B cell (primary cell): Measurements from ENCODE around the gene COMMD7. TPM values are rescaled to one million over a fixed set of nuclear protein-coding genes. Genes with fewer than 3 reads are reported as not detected.

Experiments used
- ATAC-seq: fragments of 200-7000 bp; cut with Tn5 transposase; one replicate; pipeline ENCODE4 v1.10.0; 2021; ENCODE audit warnings: low read depth, mild to moderate bottlenecking, moderate number of reproducible peaks, moderate library complexity
- CTCF ChIA-PET: fragments of 350-600 bp; sonication (Branson Sonifier 250); formaldehyde crosslinking; loops from one replicate; lab custom pipeline; 2021; ENCODE audit warnings: antibody characterized with exemption, inconsistent platforms; lab: Charles Lee
- POLR2A ChIA-PET: fragments of 350-600 bp; sonication (Branson Sonifier 250); formaldehyde crosslinking; loops from one replicate; lab custom pipeline; 2021; ENCODE audit warnings: antibody characterized with exemption; lab: Charles Lee
- DNase-seq: peaks from one replicate; pipeline ENCODE4 v3.0.0; 2013
- H2AFZ ChIP-seq: 2 replicates; pipeline ENCODE4 v1.6.1; 2012; ENCODE audit warnings: mild to moderate bottlenecking, low read depth, low read length; ENCODE audit not compliant: insufficient read depth, poor library complexity, severe bottlenecking
- H3K27ac ChIP-seq, 2 donors: 1 replicate in 1 of 2; 2 replicates in 1 of 2; pipeline ENCODE4 v1.5.1; 2012 to 2013; ENCODE audit warnings: low read length in 2 of 2, mild to moderate bottlenecking in 2 of 2, moderate library complexity in 1 of 2
- H3K27me3 ChIP-seq, 4 experiments: fragments of 200-600 bp in 1 of 4; sonication (generic) in 1 of 4; replicated peaks in 1 of 4; 1 replicate in 2 of 4; 2 replicates in 2 of 4; pipeline versions ENCODE4 v1.6.1 to v1.7.0; 2013 to 2016; ENCODE audit warnings: low read length in 3 of 4, mild to moderate bottlenecking in 2 of 4, mixed read lengths in 1 of 4, moderate library complexity in 1 of 4; ENCODE audit not compliant: insufficient read depth in 4 of 4, control insufficient read depth in 3 of 4; ENCODE audit errors: control extremely low read depth in 1 of 4
- H3K36me3 ChIP-seq, 2 experiments: replicated peaks in 1 of 2; 1 replicate in 1 of 2; 2 replicates in 1 of 2; pipeline versions ENCODE4 v1.6.1 to v1.7.1; 2013; ENCODE audit warnings: low read length in 1 of 2; ENCODE audit not compliant: insufficient read depth in 2 of 2, control insufficient read depth in 1 of 2; ENCODE audit errors: control extremely low read depth in 1 of 2, extremely low read depth in 1 of 2
- H3K4me1 ChIP-seq, 2 donors: fragments of 200-600 bp in 1 of 2; sonication (generic) in 1 of 2; 1 replicate in 1 of 2; 2 replicates in 1 of 2; pipeline versions ENCODE4 v1.5.1 to v1.6.1; 2013 to 2017; ENCODE audit warnings: low read length in 2 of 2; ENCODE audit not compliant: control insufficient read depth in 2 of 2, insufficient read depth in 2 of 2
- H3K4me2 ChIP-seq: replicated peaks from 2 replicates; pipeline ENCODE3; 2012; ENCODE audit warnings: mild to moderate bottlenecking, low read depth, low read length; ENCODE audit not compliant: poor library complexity, severe bottlenecking
- H3K4me3 ChIP-seq, 5 experiments: fragments of 200-600 bp in 1 of 5; sonication (generic) in 1 of 5; 1 replicate in 3 of 5; 2 replicates in 2 of 5; pipeline versions ENCODE4 v1.5.1 to v1.7.0; 2011 to 2016; ENCODE audit warnings: low read length in 4 of 5, mild to moderate bottlenecking in 4 of 5, low read depth in 2 of 5, control low read depth in 1 of 5, moderate library complexity in 1 of 5; ENCODE audit not compliant: insufficient read depth in 1 of 5; ENCODE audit errors: control extremely low read depth in 1 of 5, extremely low read depth in 1 of 5
- H3K79me2 ChIP-seq: fragments of 200-600 bp; sonication (generic); one replicate; pipeline ENCODE4 v1.6.0; 2016; ENCODE audit warnings: low read length; ENCODE audit not compliant: control insufficient read depth, insufficient read depth
- H3K9ac ChIP-seq: fragments of 200-600 bp; sonication (generic); 2 replicates; pipeline ENCODE4 v1.6.1; 2017; ENCODE audit warnings: mild to moderate bottlenecking, low read length, moderate library complexity
- H3K9me3 ChIP-seq, 3 donors: one replicate each; pipeline versions ENCODE4 v1.6.1 to v1.7.1; 2013; ENCODE audit warnings: low read length in 2 of 3; ENCODE audit not compliant: control insufficient read depth in 2 of 3, insufficient read depth in 1 of 3; ENCODE audit errors: control extremely low read depth in 1 of 3
- H4K20me1 ChIP-seq: 2 replicates; pipeline ENCODE4 v1.6.0; 2012; ENCODE audit warnings: mild to moderate bottlenecking, low read length; ENCODE audit not compliant: insufficient read depth, control insufficient read depth, poor library complexity, severe bottlenecking
- H3K27ac Mint-ChIP-seq: one replicate; pipeline ENCODE4 v1.8.0; 2021; ENCODE audit warnings: mixed read lengths
- H3K27me3 Mint-ChIP-seq: one replicate; pipeline ENCODE4 v1.8.0; 2021; ENCODE audit warnings: mixed read lengths
- H3K4me1 Mint-ChIP-seq: one replicate; pipeline ENCODE4 v1.8.0; 2021; ENCODE audit warnings: mixed read lengths
- H3K4me3 Mint-ChIP-seq: one replicate; pipeline ENCODE4 v1.8.0; 2021; ENCODE audit warnings: mixed read lengths
- H3K9me3 Mint-ChIP-seq: one replicate; pipeline ENCODE4 v1.8.0; 2022; ENCODE audit warnings: mixed read lengths; ENCODE audit not compliant: insufficient read depth
- EZH2 ChIP-seq: IDR thresholded peaks from 2 replicates; pipeline ENCODE4 v1.6.1; 2012; ENCODE audit warnings: borderline replicate concordance, low read depth, mild to moderate bottlenecking, moderate library complexity, low read length; ENCODE audit not compliant: insufficient read depth, poor library complexity, severe bottlenecking
- WGBS: methylation state at CpG from one replicate; pipeline ENCODE4 v1.1.5; 2013; ENCODE audit warnings: missing lambda C conversion rate; ENCODE audit not compliant: insufficient coverage; 5-methylcytosine and 5-hydroxymethylcytosine counted together
- intact Hi-C: fragments of 100-400 bp; cut with micrococcal nuclease; formaldehyde crosslinking; loops from one replicate; pipeline ENCODE4 v1.10.0; 2022
- polyA plus RNA-seq: library from polyadenylated mRNA; depleted of rRNA; stranded (reverse); fragments of >200 nt; gene quantifications from 2 replicates; pipeline ENCODE4 v1.2.3, GENCODE V29; 2012
- total RNA-seq, 2 donors: library from RNA; stranded (reverse); fragments of 120-200 nt in 1 of 2; gene quantifications; 1 replicate in 1 of 2; 2 replicates in 1 of 2; pipeline versions ENCODE4 v1.2.3 to v1.2.4, GENCODE V29; 2013 to 2022
- TF ChIP-seq, protein P1 (sequence below): fragments of 200-600 bp; IDR thresholded peaks from one replicate; pipeline ENCODE4 v1.8.0; 2022; ENCODE audit warnings: antibody characterized with exemption, mild to moderate bottlenecking

The COMMD7 gene
- total and polyA plus RNA-seq, 2 donors (not counting 1 experiment from before 2014, with no cell fraction given) = 24.5 to 34.9 TPM

GRCh38 chr20:32707691-32708581, 35.3 kb downstream of the COMMD7 start:
- no peaks in the 10 kb centered on the region for H3K9me3 ChIP-seq
- H3K27me3 ChIP-seq = no peaks in the 10 kb centered on the region
- H3K4me2 ChIP-seq = no peak overlapping the region
- ATAC-seq (no peak), DNase-seq (no peak)
- no peak overlapping the region for H3K27ac Mint-ChIP-seq
- peaks cover 10% of the 10 kb centered on the region for H3K4me1 Mint-ChIP-seq
- intact Hi-C loops = no loop called here
- H4K20me1 ChIP-seq = no peaks in the 10 kb centered on the region
- H3K27me3 Mint-ChIP-seq = no peaks in the 10 kb centered on the region
- peaks cover 7% of the 10 kb centered on the region for H3K79me2 ChIP-seq
- ChIA-PET CTCF (no interaction called here), POLR2A (no interaction called here)
- no peaks in the 10 kb centered on the region for H3K9me3 Mint-ChIP-seq
- H3K4me3 ChIP-seq = no peak overlapping the region
- peaks cover 0 to 28% of the 10 kb centered on the region in 2 experiments for H3K36me3 ChIP-seq
- no peak overlapping the region for H3K27ac ChIP-seq
- no peaks in the 10 kb centered on the region for H3K4me1 ChIP-seq
- no peak overlapping the region for H3K4me3 Mint-ChIP-seq
- TF ChIP-seq, protein P1, sequence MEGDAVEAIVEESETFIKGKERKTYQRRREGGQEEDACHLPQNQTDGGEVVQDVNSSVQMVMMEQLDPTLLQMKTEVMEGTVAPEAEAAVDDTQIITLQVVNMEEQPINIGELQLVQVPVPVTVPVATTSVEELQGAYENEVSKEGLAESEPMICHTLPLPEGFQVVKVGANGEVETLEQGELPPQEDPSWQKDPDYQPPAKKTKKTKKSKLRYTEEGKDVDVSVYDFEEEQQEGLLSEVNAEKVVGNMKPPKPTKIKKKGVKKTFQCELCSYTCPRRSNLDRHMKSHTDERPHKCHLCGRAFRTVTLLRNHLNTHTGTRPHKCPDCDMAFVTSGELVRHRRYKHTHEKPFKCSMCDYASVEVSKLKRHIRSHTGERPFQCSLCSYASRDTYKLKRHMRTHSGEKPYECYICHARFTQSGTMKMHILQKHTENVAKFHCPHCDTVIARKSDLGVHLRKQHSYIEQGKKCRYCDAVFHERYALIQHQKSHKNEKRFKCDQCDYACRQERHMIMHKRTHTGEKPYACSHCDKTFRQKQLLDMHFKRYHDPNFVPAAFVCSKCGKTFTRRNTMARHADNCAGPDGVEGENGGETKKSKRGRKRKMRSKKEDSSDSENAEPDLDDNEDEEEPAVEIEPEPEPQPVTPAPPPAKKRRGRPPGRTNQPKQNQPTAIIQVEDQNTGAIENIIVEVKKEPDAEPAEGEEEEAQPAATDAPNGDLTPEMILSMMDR = no peak
- no peak for TF ChIP-seq EZH2
- WGBS = 40% methylated on average over 1 of the region's 5 CpGs
- H3K9ac ChIP-seq = no peak overlapping the region
- H2AFZ ChIP-seq = no peak overlapping the region

- ChIA-PET CTCF (no interaction called here), POLR2A (interaction anchor here (0.7 kb wide), 1 partner anchor 383 kb away, joined by 4 read pairs; no protein-coding TSS in a partner anchor)
- H3K9me3 Mint-ChIP-seq = no peaks in the 10 kb centered on the region
- no peak overlapping the region for H3K27ac ChIP-seq
- peaks cover 7% of the 10 kb centered on the region for H3K79me2 ChIP-seq
- H3K27me3 ChIP-seq = no peaks in the 10 kb centered on the region
- no peaks in the 10 kb centered on the region for H3K9me3 ChIP-seq
- H3K4me1 Mint-ChIP-seq = peaks cover 10% of the 10 kb centered on the region
- no peak overlapping the region for H2AFZ ChIP-seq
- no peak overlapping the region for H3K4me2 ChIP-seq
- no peaks in the 10 kb centered on the region for H3K4me1 ChIP-seq
- ATAC-seq = no peak
- no peak for DNase-seq
- intact Hi-C loops = no loop called here
- WGBS = 100% methylated on average over 1 of the region's 3 CpGs
- no peak overlapping the region for H3K9ac ChIP-seq
- no peak overlapping the region for H3K4me3 Mint-ChIP-seq
- H3K27ac Mint-ChIP-seq = no peak overlapping the region
- no peaks in the 10 kb centered on the region for H4K20me1 ChIP-seq
- H3K4me3 ChIP-seq = no peak overlapping the region
- TF ChIP-seq, protein P1 = no peak
- no peak for TF ChIP-seq EZH2
- peaks cover 0 to 38% of the 10 kb centered on the region in 2 experiments for H3K36me3 ChIP-seq
- no peaks in the 10 kb centered on the region for H3K27me3 Mint-ChIP-seq
Measured at GRCh38 chr20:32706486-32706885, 36.8 kb downstream of the COMMD7 start.
